ENCODE measurements around the gene AKIP1.

The AKIP1 gene

DNA sequence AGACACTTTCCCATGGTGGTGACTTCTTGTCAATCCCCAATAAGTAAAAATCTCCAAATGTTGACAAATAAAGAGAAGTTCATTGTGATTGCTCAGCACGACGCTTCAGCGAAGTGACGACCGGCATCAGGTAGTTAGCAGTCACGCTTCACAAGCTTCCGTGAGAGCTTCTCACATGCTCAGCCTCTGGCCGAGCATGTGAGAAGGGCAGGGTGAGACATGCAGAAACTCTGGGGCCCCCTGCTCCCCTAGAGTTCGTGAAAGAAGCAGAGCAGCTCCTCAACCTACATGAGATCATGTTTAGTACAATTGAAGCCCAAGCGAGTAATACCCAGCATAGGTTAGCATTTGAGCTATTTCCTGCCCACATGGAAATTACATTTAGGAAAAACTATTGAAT lies 26.2 kb downstream of the AKIP1 start:
- H4K5ac ChIP-seq (ENCODE audit: low read length): no peak overlapping the region
- no peak overlapping the region for H3K23ac ChIP-seq (ENCODE audit: low read length)
- no peak overlapping the region for H2BK5ac ChIP-seq (ENCODE audit: low read length)
- no peak for DNase-seq
- H3K27ac ChIP-seq (ENCODE audit: low read depth, low read length): no peak overlapping the region
- peaks cover 13% of the 10 kb centered on the region for H3K4me1 ChIP-seq (ENCODE audit: control insufficient read depth, low read depth, low read length)
- no peak overlapping the region for H3K4me3 ChIP-seq (ENCODE audit: low read length)
- H3K79me1 ChIP-seq (ENCODE audit: low read length): no peaks in the 10 kb centered on the region
- no peak overlapping the region for H3K4me2 ChIP-seq (ENCODE audit: low read length)
- H3K18ac ChIP-seq (ENCODE audit: low read length): no peak overlapping the region
- H4K8ac ChIP-seq (ENCODE audit: low read depth, low read length): no peak overlapping the region
- H3K9ac ChIP-seq (ENCODE audit: low read length): no peak overlapping the region
- H3K56ac ChIP-seq (ENCODE audit: low read length): no peak overlapping the region
- no CpG with 5 or more reads among the region's 10 CpGs for WGBS (ENCODE audit: extremely low coverage, insufficient coverage, low lambda C conversion rate)
- no peak overlapping the region for H2AK5ac ChIP-seq (ENCODE audit: low read length)
- H3K36me3 ChIP-seq (ENCODE audit: control insufficient read depth, insufficient read depth, low read length): no peaks in the 10 kb centered on the region
- H3K27me3 ChIP-seq (ENCODE audit: insufficient read depth, low read length, poor library complexity): no peaks in the 10 kb centered on the region
- no peak overlapping the region for H2BK120ac ChIP-seq (ENCODE audit: low read depth, low read length)
- H3K79me2 ChIP-seq (ENCODE audit: control insufficient read depth, insufficient read depth, low read length): no peaks in the 10 kb centered on the region
- H3K4ac ChIP-seq (ENCODE audit: low read depth, low read length): no peak overlapping the region
- no peak overlapping the region for H2BK15ac ChIP-seq (replicated peaks; ENCODE audit: low read depth)

GRCh38 chr11:8937659-8938058 lies 26.7 kb downstream of the AKIP1 start:
- Histone ChIP-seq H3K18ac (ENCODE audit: low read length) (no peak overlapping the region), H3K4ac (ENCODE audit: low read depth, low read length) (no peak overlapping the region), H3K27me3 (ENCODE audit: insufficient read depth, low read length, poor library complexity) (no peaks in the 10 kb centered on the region), H3K56ac (ENCODE audit: low read length) (no peak overlapping the region), H3K36me3 (ENCODE audit: control insufficient read depth, insufficient read depth, low read length) (no peaks in the 10 kb centered on the region), H3K9ac (ENCODE audit: low read length) (no peak overlapping the region), H3K27ac (ENCODE audit: low read depth, low read length) (no peak overlapping the region), H4K8ac (ENCODE audit: low read depth, low read length) (no peak overlapping the region), H3K4me1 (ENCODE audit: control insufficient read depth, low read depth, low read length) (peaks cover 13% of the 10 kb centered on the region), H3K79me1 (ENCODE audit: low read length) (no peaks in the 10 kb centered on the region), H2BK120ac (ENCODE audit: low read depth, low read length) (no peak overlapping the region), H2AK5ac (ENCODE audit: low read length) (no peak overlapping the region), H4K5ac (ENCODE audit: low read length) (no peak overlapping the region), H3K4me3 (ENCODE audit: low read length) (no peak overlapping the region), H3K23ac (ENCODE audit: low read length) (no peak overlapping the region), H2BK5ac (ENCODE audit: low read length) (no peak overlapping the region), H2BK15ac (replicated peaks; ENCODE audit: low read depth) (no peak overlapping the region), H3K4me2 (ENCODE audit: low read length) (no peak overlapping the region), H3K79me2 (ENCODE audit: control insufficient read depth, insufficient read depth, low read length) (no peaks in the 10 kb centered on the region)
- no peak for DNase-seq
- no CpG with 5 or more reads among the region's 14 CpGs for WGBS (ENCODE audit: extremely low coverage, insufficient coverage, low lambda C conversion rate)

DNA sequence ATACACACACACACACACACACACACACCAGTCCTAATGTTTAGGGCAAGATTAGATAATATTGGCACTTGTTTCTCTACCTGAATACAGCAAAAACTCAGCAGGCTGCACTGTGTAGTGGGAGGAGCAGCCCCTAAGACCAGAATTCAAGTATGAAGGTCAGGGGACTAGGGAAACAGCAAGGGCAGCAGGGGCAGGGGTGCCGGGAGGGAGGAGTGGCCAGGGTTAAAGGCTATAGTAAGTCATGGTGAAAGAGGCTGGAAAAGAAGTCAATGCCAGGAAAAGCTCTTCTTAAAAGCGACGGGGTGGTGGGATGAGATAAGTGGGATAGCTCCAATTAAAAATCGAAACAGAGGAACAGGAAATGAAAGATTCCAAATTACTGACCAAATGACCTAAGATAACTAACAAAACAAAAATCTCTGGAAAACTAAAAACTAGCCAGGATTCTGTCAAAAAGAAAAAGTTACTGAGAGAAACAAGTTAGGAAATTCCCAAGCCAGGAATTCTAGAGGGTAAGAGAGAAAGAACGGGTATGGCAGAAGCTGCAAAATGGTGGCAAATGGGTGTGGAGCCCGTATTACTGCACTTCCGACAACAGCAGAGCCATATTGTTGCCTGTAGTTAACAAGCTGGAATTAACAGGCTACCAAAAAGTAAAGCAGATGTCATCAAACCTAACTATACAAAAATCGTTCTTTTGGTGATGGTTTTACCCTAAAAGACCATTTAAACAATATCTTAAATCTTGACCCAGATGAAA lies 30.5 kb downstream of the AKIP1 start:
- no peaks in the 10 kb centered on the region for H3K36me3 ChIP-seq (ENCODE audit: control insufficient read depth, insufficient read depth, low read length)
- no CpG with 5 or more reads among the region's 8 CpGs for WGBS (ENCODE audit: extremely low coverage, insufficient coverage, low lambda C conversion rate)
- no peaks in the 10 kb centered on the region for H3K4me1 ChIP-seq (ENCODE audit: control insufficient read depth, low read depth, low read length)
- H3K79me1 ChIP-seq (ENCODE audit: low read length): no peaks in the 10 kb centered on the region
- H3K23ac ChIP-seq (ENCODE audit: low read length): no peak overlapping the region
- no peak overlapping the region for H2BK15ac ChIP-seq (replicated peaks; ENCODE audit: low read depth)
- H3K4me3 ChIP-seq (ENCODE audit: low read length): no peak overlapping the region
- H4K8ac ChIP-seq (ENCODE audit: low read depth, low read length): no peak overlapping the region
- no peak overlapping the region for H3K18ac ChIP-seq (ENCODE audit: low read length)
- H3K4me2 ChIP-seq (ENCODE audit: low read length): no peak overlapping the region
- H3K4ac ChIP-seq (ENCODE audit: low read depth, low read length): no peak overlapping the region
- H3K56ac ChIP-seq (ENCODE audit: low read length): no peak overlapping the region
- no peak overlapping the region for H2AK5ac ChIP-seq (ENCODE audit: low read length)
- no peak overlapping the region for H3K9ac ChIP-seq (ENCODE audit: low read length)
- no peak overlapping the region for H4K5ac ChIP-seq (ENCODE audit: low read length)
- H3K79me2 ChIP-seq (ENCODE audit: control insufficient read depth, insufficient read depth, low read length): no peaks in the 10 kb centered on the region
- no peaks in the 10 kb centered on the region for H3K27me3 ChIP-seq (ENCODE audit: insufficient read depth, low read length, poor library complexity)
- DNase-seq: no peak
- H3K27ac ChIP-seq (ENCODE audit: low read depth, low read length): no peak overlapping the region
- H2BK5ac ChIP-seq (ENCODE audit: low read length): no peak overlapping the region
- H2BK120ac ChIP-seq (ENCODE audit: low read depth, low read length): no peak overlapping the region

- Histone ChIP-seq H2AK5ac (ENCODE audit: low read length) (no peak within 1 kb of the TSS), H2BK5ac (ENCODE audit: low read length) (no peak within 1 kb of the TSS), H3K56ac (ENCODE audit: low read length) (no peak within 1 kb of the TSS), H3K23ac (ENCODE audit: low read length) (no peak within 1 kb of the TSS), H3K27me3 (ENCODE audit: insufficient read depth, low read length, poor library complexity) (no peaks in the 10 kb centered on the region), H3K4ac (ENCODE audit: low read depth, low read length) (no peak within 1 kb of the TSS), H3K79me2 (ENCODE audit: control insufficient read depth, insufficient read depth, low read length) (no peaks in the 10 kb centered on the region), H3K4me1 (ENCODE audit: control insufficient read depth, low read depth, low read length) (no peaks in the 10 kb centered on the region), H3K79me1 (ENCODE audit: low read length) (no peaks in the 10 kb centered on the region), H3K18ac (ENCODE audit: low read length) (no peak within 1 kb of the TSS), H3K27ac (ENCODE audit: low read depth, low read length) (no peak within 1 kb of the TSS), H3K36me3 (ENCODE audit: control insufficient read depth, insufficient read depth, low read length) (no peaks in the 10 kb centered on the region), H4K5ac (ENCODE audit: low read length) (no peak within 1 kb of the TSS), H3K9ac (ENCODE audit: low read length) (no peak within 1 kb of the TSS), H3K4me2 (ENCODE audit: low read length) (no peak within 1 kb of the TSS), H4K8ac (ENCODE audit: low read depth, low read length) (no peak within 1 kb of the TSS), H3K4me3 (ENCODE audit: low read length) (no peak within 1 kb of the TSS), H2BK15ac (replicated peaks; ENCODE audit: low read depth) (no peak within 1 kb of the TSS), H2BK120ac (ENCODE audit: low read depth, low read length) (no peak within 1 kb of the TSS)
- DNase-seq: no peak
- no CpG with 5 or more reads among the region's 5 CpGs for WGBS (ENCODE audit: extremely low coverage, insufficient coverage, low lambda C conversion rate)
These were observed 31.6 kb downstream of the AKIP1 start, which contains the start of gene ASCL3 for GRCh38 chr11:8942518-8943066. ASCL3 (minus strand) TSS chr11:8943016; CDS start chr11:8938161, 4,855 bp downstream.

DNA sequence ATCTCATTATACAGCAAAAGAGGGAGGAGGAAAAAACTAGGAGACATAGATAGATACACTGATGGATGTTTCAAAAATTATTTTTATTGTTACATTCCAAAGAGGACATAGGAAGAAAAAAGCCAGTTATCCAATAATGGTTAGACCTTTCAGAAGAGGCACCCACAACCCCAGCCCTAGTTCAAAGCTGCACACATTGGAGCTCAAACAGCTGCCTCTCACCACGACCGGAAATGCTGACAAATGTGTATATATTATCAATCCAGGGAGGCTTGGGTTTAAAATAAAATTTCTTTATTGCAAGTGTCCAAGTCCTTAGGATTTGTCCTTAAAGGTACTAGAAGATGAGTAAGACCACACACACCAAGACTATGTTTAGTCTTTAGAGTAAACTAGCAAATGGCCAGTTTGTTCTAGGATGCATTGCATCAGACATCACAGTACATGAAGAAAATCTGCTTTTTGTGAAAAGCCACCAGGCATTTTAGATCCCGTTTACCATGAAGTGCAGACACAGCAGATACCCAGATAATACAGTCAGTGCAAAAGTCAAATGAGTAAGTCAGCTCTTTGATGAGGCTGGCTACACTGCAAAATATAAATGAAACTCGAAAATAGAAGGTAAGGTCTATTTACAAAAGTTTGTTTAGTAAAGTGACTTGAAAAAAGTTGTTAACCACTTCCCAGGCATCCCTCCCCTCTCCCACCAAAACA lies 36.4 kb downstream of the AKIP1 start:
- Histone ChIP-seq H4K8ac (ENCODE audit: low read depth, low read length) (no peak overlapping the region), H2BK120ac (ENCODE audit: low read depth, low read length) (no peak overlapping the region), H2AK5ac (ENCODE audit: low read length) (no peak overlapping the region), H3K27ac (ENCODE audit: low read depth, low read length) (no peak overlapping the region), H3K79me2 (ENCODE audit: control insufficient read depth, insufficient read depth, low read length) (no peaks in the 10 kb centered on the region), H3K4ac (ENCODE audit: low read depth, low read length) (no peak overlapping the region), H2BK5ac (ENCODE audit: low read length) (no peak overlapping the region), H3K18ac (ENCODE audit: low read length) (no peak overlapping the region), H3K9ac (ENCODE audit: low read length) (no peak overlapping the region), H3K36me3 (ENCODE audit: control insufficient read depth, insufficient read depth, low read length) (no peaks in the 10 kb centered on the region), H3K79me1 (ENCODE audit: low read length) (no peaks in the 10 kb centered on the region), H3K56ac (ENCODE audit: low read length) (no peak overlapping the region), H3K4me1 (ENCODE audit: control insufficient read depth, low read depth, low read length) (no peaks in the 10 kb centered on the region), H3K23ac (ENCODE audit: low read length) (no peak overlapping the region), H3K27me3 (ENCODE audit: insufficient read depth, low read length, poor library complexity) (no peaks in the 10 kb centered on the region), H2BK15ac (replicated peaks; ENCODE audit: low read depth) (no peak overlapping the region), H3K4me2 (ENCODE audit: low read length) (no peak overlapping the region), H3K4me3 (ENCODE audit: low read length) (no peak overlapping the region), H4K5ac (ENCODE audit: low read length) (no peak overlapping the region)
- no peak for DNase-seq
- WGBS (ENCODE audit: extremely low coverage, insufficient coverage, low lambda C conversion rate): no CpG with 5 or more reads among the region's 4 CpGs

Measured in mesendoderm (in vitro differentiated cells).